HG03135 (cell line): ENCODE measurements around the gene RIPK1.
"Not testable (repeated sequence)": the region's sequence is repeated elsewhere in the genome, so short reads cannot be mapped to it uniquely, and the experiment has no call there.

Source experiments
- ATAC-seq: cut with Tn5 transposase; IDR thresholded peaks from one replicate; pipeline ENCODE4 v1.9.1; 2021; ENCODE audit warnings: mild to moderate bottlenecking, moderate library complexity; ENCODE audit not compliant: unreplicated experiment

RIPK1 gene

DNA sequence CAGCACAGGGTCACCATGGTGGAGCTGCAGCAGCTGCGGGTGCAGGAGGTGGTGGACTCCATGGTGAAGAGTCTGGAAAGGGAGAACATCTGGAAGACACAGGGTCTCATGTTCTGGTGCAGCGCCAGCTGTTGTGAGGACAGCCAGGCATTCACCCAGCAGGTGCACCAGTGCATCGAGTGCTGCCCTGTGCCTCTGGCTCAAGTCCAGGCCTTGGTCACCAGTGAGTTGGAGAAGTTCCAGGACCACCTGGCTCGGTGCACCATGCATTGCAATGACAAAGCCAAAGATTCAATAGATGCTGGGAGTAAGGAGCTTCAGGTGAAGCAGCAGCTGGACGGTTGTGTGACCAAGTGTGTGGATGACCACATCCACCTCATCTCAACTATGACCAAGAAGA is 22.9 kb upstream of the RIPK1 start:
- ATAC-seq, result no peak

DNA sequence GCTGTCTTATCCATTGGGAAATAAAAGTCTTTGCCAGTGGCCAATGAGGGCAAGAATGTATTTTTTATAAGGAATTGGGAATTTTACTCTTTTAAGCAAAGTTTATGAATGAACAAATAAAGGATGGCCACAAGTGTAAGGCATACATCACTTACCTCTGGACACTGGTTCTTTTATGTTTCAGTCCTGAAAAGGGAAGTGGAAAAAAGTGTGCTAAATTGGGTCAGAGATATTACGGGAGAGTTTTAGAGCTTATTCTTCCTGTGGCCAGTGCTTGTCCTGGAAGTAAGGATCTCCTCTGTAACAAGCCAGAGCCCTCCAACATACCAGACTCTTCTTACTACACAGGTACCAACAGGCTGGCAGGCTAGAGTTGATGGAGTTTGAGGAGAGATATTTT is 22.5 kb upstream of the RIPK1 start:
- ATAC-seq, result no peak

DNA sequence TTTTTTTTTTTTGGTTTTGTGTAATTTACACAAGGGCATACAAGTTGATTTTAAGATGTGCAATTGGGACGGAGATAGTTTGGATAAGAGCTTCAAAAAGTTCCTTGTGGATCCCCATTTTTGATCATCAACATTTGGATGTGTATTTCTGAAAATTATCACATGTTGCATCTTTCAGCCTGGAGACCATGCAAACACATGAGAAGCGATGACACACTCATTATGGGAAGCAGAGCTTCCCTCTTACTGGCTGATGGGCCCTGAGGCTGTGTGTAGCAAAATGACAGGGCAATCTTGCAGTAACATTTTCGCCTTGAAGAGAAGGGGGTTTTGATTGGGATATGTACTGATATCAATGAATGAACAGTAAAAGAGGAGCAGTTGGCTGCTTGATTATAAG is 22.0 kb upstream of the RIPK1 start:
- no peak for ATAC-seq

DNA sequence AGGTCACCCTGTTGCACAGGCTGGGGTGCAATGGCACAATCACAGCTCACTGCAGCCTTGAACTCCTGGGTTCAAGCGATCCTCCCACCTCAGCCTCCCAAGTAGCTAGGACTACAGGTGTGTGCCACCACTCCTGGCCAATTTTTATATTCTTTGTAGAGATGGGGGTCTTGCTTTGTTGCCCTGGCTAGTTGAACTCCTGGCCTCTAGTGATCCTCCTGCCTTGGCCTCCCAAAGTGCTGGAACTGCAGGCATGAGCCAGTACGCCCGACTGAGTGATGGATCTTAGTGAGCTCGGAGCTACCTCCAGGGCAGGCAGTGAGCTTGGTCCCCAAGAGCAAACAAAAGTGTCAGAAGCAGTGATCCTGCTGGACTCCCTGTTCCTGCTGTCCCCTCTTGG is 20.3 kb upstream of the RIPK1 start:
- ATAC-seq, result not testable (repeated sequence)

- ATAC-seq, result no peak
Observed at GRCh38 chr6:3052481-3053230, 15.6 kb upstream of the RIPK1 start.

GRCh38 chr6:3053231-3053508 is 15.1 kb upstream of the RIPK1 start:
- ATAC-seq, result no peak

DNA sequence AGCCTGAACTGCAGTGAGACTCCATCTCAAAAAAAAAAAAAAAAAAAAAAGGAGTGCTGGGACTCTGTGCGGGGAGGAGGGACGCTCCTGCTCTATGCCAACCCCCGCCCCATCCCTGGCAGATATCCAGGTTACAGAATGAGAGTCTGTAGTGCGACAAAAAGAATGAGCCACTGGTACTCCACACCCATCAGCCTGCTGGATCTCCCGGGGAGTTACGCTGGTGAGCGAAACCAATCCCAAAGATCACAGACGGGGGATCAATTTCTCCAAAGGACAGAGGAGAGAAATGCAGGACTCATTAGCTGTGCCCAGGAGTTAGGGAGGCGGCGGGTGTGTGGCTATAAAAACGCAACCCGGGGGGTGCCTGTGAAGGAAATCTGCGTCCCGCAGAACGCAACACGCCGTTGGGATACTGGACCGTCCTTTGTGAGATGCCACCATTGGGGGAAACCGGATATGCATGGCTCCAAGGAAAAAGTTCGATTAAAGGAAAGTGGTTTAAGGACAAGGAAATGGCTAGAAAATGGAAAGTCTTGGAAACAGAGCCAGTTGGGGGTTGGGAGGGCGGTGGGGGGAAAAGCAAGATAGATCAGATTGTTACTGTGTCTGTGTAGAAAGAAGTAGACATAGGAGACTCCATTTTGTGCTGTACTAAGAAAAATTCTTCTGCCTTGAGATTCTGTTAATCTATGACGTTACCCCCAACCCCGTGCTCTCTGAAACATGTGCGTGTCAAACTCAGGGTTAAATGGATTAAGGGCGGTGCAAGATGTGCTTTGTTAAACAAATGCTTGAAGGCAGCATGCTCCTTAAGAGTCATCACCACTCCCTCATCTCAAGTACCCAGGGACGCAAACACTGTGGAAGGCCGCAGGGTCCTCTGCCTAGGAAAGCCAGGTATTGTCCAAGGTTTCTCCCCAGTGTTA is 13.8 kb upstream of the RIPK1 start:
- not testable (repeated sequence) for ATAC-seq

DNA sequence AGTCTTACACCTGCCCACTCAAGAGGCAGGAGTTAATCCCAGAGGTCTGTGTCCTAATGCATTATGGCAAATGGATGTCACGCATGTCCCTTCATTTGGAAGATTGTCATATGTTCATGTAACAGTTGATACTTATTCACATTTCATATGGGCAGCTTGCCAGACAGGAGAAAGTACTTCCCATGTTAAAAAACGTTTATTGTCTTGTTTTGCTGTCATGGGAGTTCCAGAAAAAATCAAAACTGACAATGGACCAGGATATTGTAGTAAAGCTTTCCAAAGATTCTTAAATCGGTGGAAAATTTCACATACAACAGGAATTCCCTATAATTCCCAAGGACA is 13.2 kb upstream of the RIPK1 start:
- not testable (repeated sequence) for ATAC-seq

DNA sequence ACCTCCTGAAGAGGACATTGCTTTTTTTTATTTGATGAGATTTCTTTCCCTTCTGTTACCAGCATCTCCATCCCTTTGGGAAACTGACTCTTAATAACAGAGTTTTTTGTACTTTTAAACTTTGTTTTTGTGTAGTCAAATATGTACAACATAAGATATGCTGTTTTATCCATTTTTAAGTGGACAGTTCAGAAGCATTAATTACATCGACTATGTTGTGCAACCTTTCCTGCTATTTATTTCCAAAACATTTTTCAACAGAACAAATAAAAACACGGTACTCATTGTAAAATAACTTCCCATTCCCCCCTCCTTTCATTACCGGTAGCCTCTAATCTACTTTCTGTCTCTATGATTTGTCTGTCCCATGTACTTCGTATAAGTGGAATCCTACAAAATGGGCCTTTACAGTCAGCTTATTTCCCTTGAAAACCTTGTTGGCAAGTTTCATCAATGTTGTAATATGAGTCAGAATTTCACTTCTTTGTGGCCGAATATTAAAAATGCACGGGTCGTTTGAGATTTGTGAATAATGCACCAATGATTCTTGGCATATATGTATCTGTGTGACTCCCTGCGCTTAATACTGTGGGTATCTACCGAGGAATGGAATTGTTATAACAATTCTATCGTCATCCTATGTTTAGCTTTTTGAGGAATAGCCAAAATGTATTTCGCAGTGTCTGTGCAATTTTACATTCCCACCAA is 11.1 kb upstream of the RIPK1 start:
- ATAC-seq, result no peak

GRCh38 chr6:3058957-3059356 is 9.3 kb upstream of the RIPK1 start:
- ATAC-seq, result no peak

DNA sequence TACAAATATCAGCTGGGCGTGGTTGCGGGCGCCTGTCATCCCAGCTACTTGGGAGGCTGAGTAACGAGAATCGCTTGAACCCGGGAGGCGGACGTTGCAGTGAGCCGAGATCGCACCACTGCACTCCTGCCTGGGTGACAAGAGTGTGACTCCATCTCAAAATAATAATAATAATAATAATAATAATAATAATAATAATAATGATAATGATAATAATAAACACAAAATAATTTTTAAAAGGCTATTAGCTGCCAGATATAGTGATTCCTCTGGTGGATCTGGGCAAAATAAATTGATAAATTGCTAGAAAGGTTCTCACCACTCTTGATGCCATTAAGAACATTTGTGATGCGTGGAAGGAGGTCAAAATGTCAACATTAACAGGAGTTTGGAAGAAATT is 8.2 kb upstream of the RIPK1 start:
- not testable (repeated sequence) for ATAC-seq

DNA sequence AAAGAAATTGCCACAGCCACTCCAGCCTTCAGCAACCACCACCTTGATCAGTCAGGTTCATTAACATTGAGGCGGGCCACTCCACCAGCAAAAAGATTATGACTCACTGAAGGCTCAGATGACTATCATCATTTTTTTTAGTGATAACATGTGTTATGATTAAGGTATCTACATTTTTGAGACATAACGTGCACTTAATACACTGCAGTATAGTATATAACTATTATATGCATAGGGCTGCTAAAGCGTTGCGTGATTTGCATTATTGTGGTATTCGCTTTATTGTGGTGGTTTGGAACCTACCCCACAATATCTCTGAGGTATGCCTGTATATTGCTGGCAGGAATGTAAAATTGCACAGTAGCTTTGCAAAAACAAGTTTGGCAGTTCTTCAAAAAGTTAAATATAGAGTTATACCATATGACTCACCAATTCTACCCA is 6.8 kb upstream of the RIPK1 start:
- ATAC-seq, result no peak

- ATAC-seq, result not testable (repeated sequence)
Observed at GRCh38 chr6:3063340-3063732, 5.0 kb upstream of the RIPK1 start.

DNA sequence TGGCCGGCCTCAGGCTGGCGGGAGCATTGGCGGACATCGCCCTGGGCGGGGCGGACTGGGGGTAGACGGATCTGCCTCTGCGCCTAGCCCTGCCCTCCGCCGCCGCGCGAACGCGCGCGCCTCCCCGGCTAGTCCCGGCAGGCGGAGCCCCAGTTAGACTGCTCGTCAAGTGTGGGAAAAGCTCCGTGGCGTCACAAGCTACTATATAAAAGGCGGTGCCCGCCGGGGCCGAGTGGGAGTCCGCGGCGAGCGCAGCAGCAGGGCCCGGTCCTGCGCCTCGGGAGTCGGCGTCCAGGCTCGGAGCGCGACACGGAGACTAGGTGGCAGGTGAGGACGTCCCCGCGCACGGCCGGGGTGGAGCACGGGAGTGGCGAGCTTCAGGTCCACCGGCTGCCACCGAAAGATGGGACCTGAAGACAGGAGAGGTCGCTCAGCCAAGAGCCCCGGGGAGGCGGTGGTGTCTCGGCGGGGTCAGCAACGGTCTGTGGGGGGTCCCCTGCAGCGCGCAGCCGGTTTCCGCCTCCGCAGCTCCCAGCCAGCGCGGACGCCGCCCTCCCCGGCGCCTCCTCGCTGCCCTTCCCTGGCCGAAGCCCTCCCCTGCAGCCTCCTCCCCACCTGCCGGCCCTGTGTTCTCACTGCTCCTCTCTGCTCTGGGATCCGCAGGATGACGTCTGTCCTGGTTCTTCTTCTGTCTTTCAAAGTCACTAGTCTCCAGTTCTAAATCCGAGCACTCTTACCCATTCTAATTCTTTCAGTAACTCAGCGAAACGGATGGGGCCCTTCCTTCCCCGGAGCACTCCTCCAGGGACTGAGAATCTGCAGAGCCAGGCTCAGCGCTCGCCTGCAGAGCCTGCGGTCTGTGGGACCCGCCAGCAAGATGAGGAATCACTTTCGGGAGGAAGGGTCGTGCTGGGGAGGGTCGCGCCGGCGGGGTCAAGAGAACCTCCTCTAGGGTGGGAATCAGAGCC is 4.3 kb upstream of the RIPK1 start:
- peak; percentile 56 for ATAC-seq

- ATAC-seq, result no peak
Observed at GRCh38 chr6:3071568-3071967, 3.3 kb downstream of the RIPK1 start.

DNA sequence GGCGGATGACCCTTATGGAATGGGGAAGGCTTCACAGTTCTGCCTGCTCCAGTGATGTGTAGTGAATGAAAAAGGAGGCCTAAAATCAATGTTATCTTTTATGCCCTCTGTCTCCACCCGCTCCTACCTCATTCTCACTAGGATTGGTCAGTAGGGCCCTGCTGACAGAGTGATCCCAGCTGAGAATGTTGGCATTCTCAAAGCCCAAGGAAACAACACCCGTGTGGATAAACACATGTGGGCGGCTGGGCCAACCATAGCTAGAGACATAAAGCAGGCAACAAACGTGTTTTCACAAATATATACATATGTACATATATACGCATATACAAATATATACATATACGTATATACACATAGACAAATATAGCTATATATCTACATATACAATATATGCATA is 4.5 kb downstream of the RIPK1 start:
- no peak for ATAC-seq

GRCh38 chr6:3073382-3073781 is 5.1 kb downstream of the RIPK1 start:
- ATAC-seq, result no peak

GRCh38 chr6:3075772-3076113 is 7.4 kb downstream of the RIPK1 start:
- no peak for ATAC-seq

DNA sequence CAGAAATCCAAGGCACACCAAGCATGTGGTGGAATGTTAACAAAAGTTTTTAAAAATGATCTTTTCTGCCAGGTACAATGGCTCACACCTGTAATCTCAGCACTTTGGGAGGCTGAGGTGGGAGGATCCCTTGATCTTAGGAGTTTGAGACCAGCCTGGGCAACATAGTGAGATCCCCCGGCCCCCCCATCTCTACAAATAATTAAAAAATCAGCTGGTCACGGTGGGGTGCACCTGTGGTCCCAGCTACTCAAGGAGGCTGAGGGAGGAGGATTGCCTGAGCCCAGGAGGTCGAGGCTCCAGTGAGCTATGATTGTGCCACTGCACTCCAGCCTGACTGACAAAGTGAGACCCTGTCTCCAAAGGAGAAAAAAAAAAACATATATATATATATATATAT is 8.0 kb downstream of the RIPK1 start:
- no peak for ATAC-seq

GRCh38 chr6:3077430-3077829 is 9.1 kb downstream of the RIPK1 start:
- no peak for ATAC-seq

DNA sequence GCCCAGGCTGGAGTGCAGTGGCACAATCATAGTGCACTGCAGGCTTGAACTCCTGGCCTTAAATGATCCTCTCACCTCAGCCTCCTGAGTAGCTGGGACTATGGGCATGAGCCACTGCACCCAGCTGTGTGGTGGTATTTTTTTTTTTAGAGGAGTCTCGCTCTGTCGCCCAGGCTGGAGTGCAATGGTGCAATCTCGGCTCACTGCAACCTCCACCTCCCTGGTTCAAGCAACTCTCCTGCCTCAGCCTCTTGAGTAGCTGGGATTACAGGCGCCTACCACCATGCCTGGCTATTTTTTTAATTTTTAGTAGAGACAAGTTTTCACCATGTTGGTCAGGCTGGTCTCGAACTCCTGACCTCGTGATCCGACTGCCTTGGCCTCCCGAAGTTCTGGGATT is 10.7 kb downstream of the RIPK1 start:
- not testable (repeated sequence) for ATAC-seq
